Measurements from ENCODE around the gene VWA8. TPM values are rescaled to one million over a fixed set of nuclear protein-coding genes. Genes with fewer than 3 reads are reported as not detected.

VWA8 gene
- total and polyA plus RNA-seq, 5 experiments from 2014 or later = 5.1 to 22.3 (median 6.9) TPM

DNA sequence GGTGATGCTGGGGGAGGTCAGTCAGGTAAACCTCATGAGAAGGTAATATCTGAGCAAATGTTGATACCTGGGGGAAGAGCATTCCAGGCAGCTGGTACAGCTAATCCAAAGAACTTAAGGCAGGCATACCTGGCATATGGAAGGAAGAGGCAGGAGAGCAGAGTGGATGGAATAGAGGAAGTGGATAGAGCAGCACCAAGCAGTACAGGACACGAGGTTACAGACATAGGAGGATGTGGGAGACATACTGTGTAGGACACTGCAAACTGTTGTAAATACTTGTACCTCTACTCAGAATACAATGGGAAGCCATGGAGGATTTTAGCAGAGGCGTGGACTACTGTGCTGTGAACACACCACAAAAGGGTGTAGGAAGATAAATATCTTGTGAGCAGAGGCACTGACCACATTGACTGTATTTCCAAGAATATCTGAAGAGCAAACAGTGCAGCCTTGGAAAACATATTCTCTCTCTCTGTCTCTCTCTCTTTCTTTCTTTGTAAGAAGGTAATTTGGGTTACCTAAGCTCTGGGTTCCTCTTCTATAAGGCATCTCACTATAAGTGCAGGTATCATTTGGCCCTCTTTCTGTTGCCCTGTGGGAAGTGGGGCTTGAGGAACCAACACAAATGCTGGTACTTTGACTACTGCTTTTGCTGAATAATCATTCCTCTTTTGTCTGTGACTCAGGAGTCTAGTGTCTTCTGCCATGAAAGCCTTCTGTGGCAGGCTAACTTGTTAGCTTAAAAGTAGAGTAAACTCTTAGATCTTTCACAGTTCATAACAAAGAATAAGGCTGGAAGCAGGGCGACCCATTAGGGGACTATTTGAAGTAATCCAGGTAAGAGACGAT lies 238.0 kb downstream of the VWA8 start:
- H3K36me3 Mint-ChIP-seq = peaks cover 5 to 29% (median 21%) of the 10 kb centered on the region in 3 donors
- no peaks in the 10 kb centered on the region for H3K4me1 Mint-ChIP-seq
- DNase-seq (no peak), ATAC-seq (no peak)
- no peaks in the 10 kb centered on the region for H3K27me3 Mint-ChIP-seq
- POLR2A ChIA-PET = no interaction called here
- H3K4me3 Mint-ChIP-seq = no peak overlapping the region
- H3K9me3 Mint-ChIP-seq = no peaks in the 10 kb centered on the region
- H3K27ac Mint-ChIP-seq = no peak overlapping the region

DNA sequence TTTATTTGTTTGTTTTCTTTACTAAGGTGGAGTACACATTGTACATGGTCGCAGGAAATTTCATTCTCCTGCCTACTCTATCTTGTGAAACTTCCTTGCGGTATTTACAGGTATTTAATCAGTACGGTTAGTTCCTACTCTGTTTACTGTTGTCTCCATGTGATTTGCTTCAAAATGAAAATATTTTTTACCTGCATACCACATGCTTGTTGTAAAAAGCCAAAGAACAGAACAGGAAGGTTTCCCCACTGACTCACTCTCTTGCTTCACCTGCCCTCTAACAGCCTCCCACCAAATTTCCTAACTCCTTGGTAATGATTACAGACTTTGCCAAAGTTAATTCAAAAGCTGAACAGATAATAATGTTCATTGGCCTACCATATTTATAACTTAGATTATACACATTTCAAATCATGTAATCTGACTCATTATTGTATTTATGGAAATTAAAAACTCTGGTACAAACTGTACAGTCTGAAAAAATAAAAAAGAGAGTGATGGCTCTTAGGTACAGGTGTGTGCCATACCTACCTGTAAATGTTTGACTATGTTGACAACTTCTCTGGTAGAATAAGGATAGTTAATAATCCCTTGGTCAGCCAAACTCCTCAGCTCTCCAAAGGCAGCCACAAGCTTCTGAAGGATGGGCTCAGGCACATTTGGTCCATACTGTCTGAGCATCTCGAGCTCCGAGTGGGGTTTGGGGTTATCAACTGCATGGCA lies 239.9 kb downstream of the VWA8 start:
- POLR2A ChIA-PET = no interaction called here
- no peak for DNase-seq
- no peaks in the 10 kb centered on the region for H3K27me3 Mint-ChIP-seq
- H3K4me3 Mint-ChIP-seq = no peak overlapping the region
- no peak overlapping the region for H3K27ac Mint-ChIP-seq
- H3K4me1 Mint-ChIP-seq = no peaks in the 10 kb centered on the region
- no peak for ATAC-seq
- no peaks in the 10 kb centered on the region for H3K9me3 Mint-ChIP-seq
- H3K36me3 Mint-ChIP-seq = peaks cover 5 to 29% (median 22%) of the 10 kb centered on the region in 3 donors

DNA sequence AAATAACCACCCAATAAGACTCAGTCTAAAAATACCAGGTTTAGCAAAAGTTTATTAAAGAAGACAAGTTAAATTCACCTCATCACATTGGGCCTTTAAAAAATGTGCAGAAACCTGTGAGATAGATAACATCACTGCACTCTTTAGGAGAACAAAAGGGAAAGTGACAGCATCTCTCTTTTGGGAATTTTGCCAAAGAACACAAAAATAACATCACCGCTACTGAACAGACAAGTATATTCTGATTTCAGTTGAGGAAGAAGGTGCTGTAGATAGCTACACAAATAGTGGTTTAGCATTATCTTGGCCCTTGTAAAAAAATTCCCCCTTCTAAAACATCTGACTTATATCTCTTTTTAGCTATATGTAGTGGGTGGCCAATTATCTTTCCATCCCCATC lies 244.7 kb downstream of the VWA8 start:
- Mint-ChIP-seq H3K36me3 (peaks cover 5 to 32% (median 19%) of the 10 kb centered on the region in 3 donors), H3K9me3 (no peaks in the 10 kb centered on the region), H3K27ac (peak overlapping the region in 1 of 10 donors; percentile 57), H3K27me3 (no peaks in the 10 kb centered on the region), H3K4me1 (no peaks in the 10 kb centered on the region), H3K4me3 (no peak overlapping the region)
- DNase-seq (no peak), ATAC-seq (no peak)
- POLR2A ChIA-PET = interaction anchor here (0.8 kb wide), 1 partner anchor 12 kb away, joined by 4 read pairs; no protein-coding TSS in a partner anchor

DNA sequence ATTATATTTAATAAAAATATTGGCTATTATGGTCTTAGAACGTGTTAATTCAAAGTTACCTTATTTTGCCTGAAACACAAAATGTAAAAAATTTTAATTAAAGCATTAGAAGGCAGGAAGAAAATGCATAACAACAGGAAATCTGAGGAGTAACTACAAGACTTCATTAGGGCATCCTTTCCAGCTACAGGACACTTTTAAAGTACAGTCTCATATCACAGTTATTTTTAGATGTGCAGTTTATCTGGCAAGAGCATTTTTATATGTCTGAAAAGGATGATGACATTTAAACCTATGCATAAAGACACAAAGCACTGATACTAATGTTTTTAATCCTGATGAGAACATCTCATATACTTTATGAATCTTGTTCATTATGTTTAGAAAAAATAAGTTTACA lies 247.5 kb downstream of the VWA8 start:
- H3K4me3 Mint-ChIP-seq = no peak overlapping the region
- DNase-seq (no peak), ATAC-seq (no peak)
- peaks cover 0 to 1% (median 0%) of the 10 kb centered on the region in 4 donors for H3K4me1 Mint-ChIP-seq
- H3K27ac Mint-ChIP-seq = no peak overlapping the region
- H3K9me3 Mint-ChIP-seq = no peaks in the 10 kb centered on the region
- no peaks in the 10 kb centered on the region for H3K27me3 Mint-ChIP-seq
- H3K36me3 Mint-ChIP-seq = peaks cover 0 to 30% (median 25%) of the 10 kb centered on the region in 3 donors
- POLR2A ChIA-PET = interaction anchor here (0.6 to 0.7 kb wide), 2 partner anchors 591 to 925 kb away, joined by 3 to 4 read pairs; no protein-coding TSS in a partner anchor

DNA sequence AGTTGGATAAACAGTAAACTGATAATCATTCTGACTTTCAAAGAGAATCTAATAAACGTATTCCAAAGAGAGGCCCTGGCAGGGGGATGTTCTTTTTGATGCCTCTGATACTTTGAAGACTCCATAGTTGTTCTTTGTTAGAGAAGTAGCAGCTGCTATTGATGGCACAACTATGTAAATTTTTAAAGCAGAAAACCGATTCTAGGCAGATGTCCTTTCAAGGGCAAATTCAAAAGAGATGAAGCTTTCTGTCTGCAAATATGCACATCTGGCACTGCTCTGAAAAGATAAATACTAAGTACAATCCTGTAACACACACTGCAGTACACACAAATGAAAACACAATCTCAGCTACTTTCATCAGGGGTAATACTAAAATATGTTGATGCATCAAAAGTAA lies 250.1 kb downstream of the VWA8 start:
- Mint-ChIP-seq H3K4me1 (peaks cover 0 to 1% (median 0%) of the 10 kb centered on the region in 4 donors), H3K27me3 (no peaks in the 10 kb centered on the region), H3K36me3 (peaks cover 0 to 35% (median 26%) of the 10 kb centered on the region in 3 donors), H3K9me3 (no peaks in the 10 kb centered on the region), H3K27ac (peak overlapping the region in 1 of 10 donors; percentile 11), H3K4me3 (no peak overlapping the region)
- POLR2A ChIA-PET = no interaction called here
- ATAC-seq (no peak), DNase-seq (no peak)

DNA sequence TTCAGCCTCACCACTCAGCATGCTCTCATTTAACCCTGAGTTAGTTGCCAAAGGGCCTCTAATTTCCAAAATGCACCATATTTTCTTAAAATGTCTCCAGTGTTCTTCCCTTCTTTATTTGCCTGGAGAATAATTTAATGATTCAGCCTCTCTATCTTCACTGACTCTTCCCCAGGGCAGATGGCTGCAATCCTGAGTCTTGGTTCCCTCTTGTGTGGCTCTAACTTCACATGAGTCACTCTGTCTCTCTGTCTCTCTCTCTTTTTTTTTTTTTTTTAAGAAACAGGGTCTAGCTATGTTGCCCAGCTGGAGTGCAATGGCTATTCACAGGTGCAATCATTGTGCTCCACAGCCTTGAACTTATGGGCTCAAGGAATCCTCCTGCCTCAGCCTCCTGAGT lies 251.4 kb downstream of the VWA8 start:
- POLR2A ChIA-PET = no interaction called here
- Mint-ChIP-seq H3K27ac (no peak overlapping the region), H3K4me3 (no peak overlapping the region), H3K9me3 (no peaks in the 10 kb centered on the region), H3K4me1 (peaks cover 0 to 1% (median 0%) of the 10 kb centered on the region in 4 donors), H3K27me3 (no peaks in the 10 kb centered on the region), H3K36me3 (peaks cover 0 to 36% (median 26%) of the 10 kb centered on the region in 3 donors)
- no peak for ATAC-seq
- no peak for DNase-seq

DNA sequence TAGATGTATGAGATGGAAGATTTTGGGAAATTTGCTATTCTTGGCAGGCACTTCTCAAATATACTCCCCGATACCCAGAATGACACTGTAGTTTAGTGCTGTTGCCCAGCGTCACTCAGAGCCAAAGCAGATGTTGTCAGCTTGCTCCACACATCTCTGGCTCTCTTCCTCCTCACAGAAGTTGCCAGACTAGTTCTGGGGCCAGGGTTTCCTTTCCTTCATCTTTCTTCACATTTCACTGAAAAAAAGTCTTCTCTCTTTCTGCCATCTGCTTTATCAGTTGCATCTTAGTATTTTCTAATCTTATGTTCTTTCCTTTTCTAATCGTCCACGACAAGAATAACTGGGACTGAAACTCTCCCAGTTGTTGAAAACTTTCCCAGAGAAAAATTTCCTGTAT lies 252.2 kb downstream of the VWA8 start:
- H3K36me3 Mint-ChIP-seq = peaks cover 0 to 32% (median 26%) of the 10 kb centered on the region in 3 donors
- DNase-seq (no peak), ATAC-seq (no peak)
- peaks cover 0 to 1% (median 0%) of the 10 kb centered on the region in 4 donors for H3K4me1 Mint-ChIP-seq
- no peaks in the 10 kb centered on the region for H3K27me3 Mint-ChIP-seq
- POLR2A ChIA-PET = no interaction called here
- no peak overlapping the region for H3K4me3 Mint-ChIP-seq
- H3K27ac Mint-ChIP-seq = no peak overlapping the region
- H3K9me3 Mint-ChIP-seq = no peaks in the 10 kb centered on the region

DNA sequence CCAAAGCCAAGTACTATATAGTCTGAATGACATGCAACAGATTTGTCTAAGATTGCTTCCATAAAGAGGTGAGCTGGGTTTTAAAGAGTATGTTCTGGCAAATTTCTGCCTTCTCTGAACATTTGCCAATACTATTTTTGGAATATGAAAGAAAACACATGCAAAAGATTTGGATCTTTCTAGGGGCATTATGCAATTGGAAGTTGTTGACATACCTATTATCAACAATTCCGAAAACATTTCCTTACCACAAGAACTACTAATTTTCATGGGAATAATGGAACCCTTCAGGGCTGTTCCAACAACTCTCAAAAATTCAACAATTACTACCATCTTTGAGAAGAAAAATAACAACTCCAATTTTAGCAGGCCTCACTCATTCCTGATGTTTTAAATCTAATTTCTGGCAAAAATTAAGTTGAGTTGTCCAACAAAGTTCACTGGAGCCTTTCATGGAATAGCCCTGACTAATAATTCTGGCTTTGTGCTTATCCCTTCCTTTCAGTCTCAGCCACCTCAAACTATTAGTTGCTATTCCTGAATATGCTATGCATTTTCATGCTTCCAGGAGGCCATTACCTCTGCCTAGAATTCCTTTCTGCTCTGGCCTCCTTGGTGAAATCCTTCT lies 253.6 kb downstream of the VWA8 start:
- no peak for ATAC-seq
- no peak overlapping the region for H3K27ac Mint-ChIP-seq
- POLR2A ChIA-PET = no interaction called here
- H3K4me3 Mint-ChIP-seq = no peak overlapping the region
- no peaks in the 10 kb centered on the region for H3K9me3 Mint-ChIP-seq
- peaks cover 0 to 29% (median 24%) of the 10 kb centered on the region in 3 donors for H3K36me3 Mint-ChIP-seq
- DNase-seq = no peak
- no peaks in the 10 kb centered on the region for H3K27me3 Mint-ChIP-seq
- peaks cover 0 to 1% (median 0%) of the 10 kb centered on the region in 4 donors for H3K4me1 Mint-ChIP-seq

DNA sequence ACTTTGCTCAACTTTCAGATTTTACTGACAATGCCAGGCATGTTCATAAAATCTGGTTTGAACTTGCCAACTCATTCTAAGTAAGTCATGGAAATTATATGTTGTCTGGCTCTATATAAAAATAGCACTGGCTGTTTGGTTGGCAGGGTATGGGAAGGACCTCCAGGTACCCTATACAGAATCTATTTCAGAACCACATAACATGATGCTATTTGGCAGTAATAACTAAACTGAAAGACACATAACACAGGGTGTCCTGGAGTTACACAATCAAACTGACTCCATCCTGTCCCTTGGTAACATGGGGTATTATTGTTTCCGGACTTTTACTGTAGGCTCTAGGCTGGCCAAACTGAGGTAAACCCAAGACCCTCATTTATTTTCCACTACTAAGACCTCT lies 254.8 kb downstream of the VWA8 start:
- ATAC-seq = no peak
- Mint-ChIP-seq H3K4me1 (peaks cover 0 to 1% (median 0%) of the 10 kb centered on the region in 4 donors), H3K4me3 (no peak overlapping the region), H3K36me3 (peaks cover 0 to 38% (median 23%) of the 10 kb centered on the region in 3 donors), H3K27me3 (no peaks in the 10 kb centered on the region), H3K9me3 (no peaks in the 10 kb centered on the region), H3K27ac (no peak overlapping the region)
- POLR2A ChIA-PET = no interaction called here
- no peak for DNase-seq

DNA sequence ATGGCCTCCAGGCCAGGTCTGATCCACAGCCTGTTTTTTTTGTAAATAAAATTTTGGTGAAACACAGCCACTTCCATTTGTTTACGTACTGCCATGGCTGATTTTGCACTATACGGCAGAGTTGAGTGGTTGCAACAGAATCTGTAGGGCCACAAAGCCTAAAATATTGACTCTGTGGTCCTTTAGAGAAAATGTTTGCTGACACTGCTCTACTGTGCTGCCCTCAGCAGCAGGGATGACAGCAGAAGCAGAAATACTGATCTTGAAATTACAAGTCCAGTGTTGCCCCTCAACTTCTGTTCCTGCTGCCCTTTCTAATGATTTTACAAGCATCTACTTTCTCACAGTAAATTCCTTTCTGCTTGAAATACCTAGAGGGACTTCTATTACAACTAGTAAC lies 258.4 kb downstream of the VWA8 start:
- Mint-ChIP-seq H3K4me1 (no peaks in the 10 kb centered on the region), H3K27me3 (no peaks in the 10 kb centered on the region), H3K36me3 (peaks cover 9 to 43% (median 15%) of the 10 kb centered on the region in 3 donors), H3K27ac (no peak overlapping the region), H3K9me3 (no peaks in the 10 kb centered on the region), H3K4me3 (no peak overlapping the region)
- no peak for DNase-seq
- no peak for ATAC-seq
- POLR2A ChIA-PET = no interaction called here

DNA sequence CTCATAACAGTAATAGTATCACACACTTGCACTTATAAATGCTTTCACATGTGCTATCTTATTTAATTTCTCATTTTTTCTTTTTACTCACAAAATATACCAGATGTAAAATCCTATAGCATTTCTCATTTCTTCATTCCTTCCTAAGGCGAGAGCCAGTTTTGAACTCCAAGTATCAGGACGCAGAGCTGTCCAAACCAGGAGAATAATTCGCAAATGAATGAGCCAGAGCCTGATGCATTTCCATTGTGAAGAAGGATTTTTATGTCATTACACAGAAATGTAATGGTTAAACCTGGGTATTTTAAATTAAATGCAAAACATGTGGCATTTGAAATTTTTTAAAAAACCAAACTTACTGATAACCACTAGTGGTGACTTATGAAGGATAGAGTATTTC lies 259.2 kb downstream of the VWA8 start:
- Mint-ChIP-seq H3K9me3 (no peaks in the 10 kb centered on the region), H3K4me3 (no peak overlapping the region), H3K27ac (no peak overlapping the region), H3K4me1 (peaks cover 0 to 3% (median 0%) of the 10 kb centered on the region in 4 donors), H3K27me3 (no peaks in the 10 kb centered on the region), H3K36me3 (peaks cover 9 to 49% (median 20%) of the 10 kb centered on the region in 3 donors)
- DNase-seq (no peak), ATAC-seq (no peak)
- POLR2A ChIA-PET = no interaction called here

DNA sequence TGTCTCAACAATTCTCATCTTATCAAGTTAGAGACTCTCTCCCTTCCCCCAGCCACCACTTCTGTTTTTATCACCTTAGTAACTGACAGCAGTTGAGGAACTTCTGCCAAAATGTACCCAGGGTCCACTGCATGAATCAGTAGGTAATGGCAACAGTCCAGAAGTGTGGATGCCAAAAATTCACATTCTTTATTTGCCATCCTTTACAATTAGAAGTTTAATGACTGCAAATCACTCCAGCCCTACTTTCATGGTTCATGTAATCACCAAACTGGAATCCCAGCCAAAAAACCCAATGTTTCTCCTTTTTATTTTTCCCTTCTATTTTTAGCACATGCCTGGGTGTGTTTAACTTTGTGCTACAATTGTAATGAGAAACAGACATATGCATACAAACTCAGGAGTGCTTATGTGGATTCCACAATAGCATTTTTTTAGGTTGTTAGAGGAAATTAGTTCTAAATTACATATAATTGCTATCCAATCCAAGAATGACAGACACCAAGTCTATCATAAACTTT lies 260.1 kb downstream of the VWA8 start:
- Mint-ChIP-seq H3K4me3 (no peak overlapping the region), H3K36me3 (peaks cover 9 to 52% (median 21%) of the 10 kb centered on the region in 3 donors), H3K27me3 (no peaks in the 10 kb centered on the region), H3K9me3 (no peaks in the 10 kb centered on the region), H3K27ac (peak overlapping the region in 1 of 10 donors; percentile 16), H3K4me1 (peaks cover 0 to 3% (median 0%) of the 10 kb centered on the region in 4 donors)
- DNase-seq = no peak
- no peak for ATAC-seq
- POLR2A ChIA-PET = no interaction called here

Measured in naive thymus-derived CD8-positive, alpha-beta T cell (primary cell).